Trophoblast cell (in vitro differentiated cells and primary cell): ENCODE measurements around the gene FREM3.

ENCODE experiments used
- DNase-seq, 2 donors: peaks; one replicate each; pipeline ENCODE4 v3.0.0-alpha.2; 2016
- H2AFZ ChIP-seq: 2 replicates; pipeline ENCODE4 v1.6.1; 2013; ENCODE audit warnings: low read length, moderate library complexity, mild to moderate bottlenecking; ENCODE audit not compliant: insufficient read depth, poor library complexity
- H2AK5ac ChIP-seq: 2 replicates; pipeline ENCODE4 v1.6.1; 2013; ENCODE audit warnings: mild to moderate bottlenecking, low read length
- H2BK120ac ChIP-seq: 2 replicates; pipeline ENCODE4 v1.6.1; 2013; ENCODE audit warnings: low read length, mild to moderate bottlenecking, moderate library complexity; ENCODE audit not compliant: insufficient read depth, poor library complexity
- H2BK12ac ChIP-seq: 2 replicates; pipeline ENCODE4 v1.6.1; 2013; ENCODE audit warnings: mild to moderate bottlenecking, low read length, moderate library complexity
- H2BK5ac ChIP-seq: 2 replicates; pipeline ENCODE4 v1.6.1; 2013; ENCODE audit warnings: low read length, low read depth, moderate library complexity, mild to moderate bottlenecking; ENCODE audit not compliant: poor library complexity
- H3K14ac ChIP-seq: 2 replicates; pipeline ENCODE4 v1.6.1; 2013; ENCODE audit warnings: mild to moderate bottlenecking, low read length
- H3K18ac ChIP-seq: 2 replicates; pipeline ENCODE4 v1.6.1; 2013; ENCODE audit warnings: mild to moderate bottlenecking, low read length
- H3K23ac ChIP-seq: 2 replicates; pipeline ENCODE4 v1.6.1; 2013; ENCODE audit warnings: low read length
- H3K27ac ChIP-seq: 2 replicates; pipeline ENCODE4 v1.5.1; 2013; ENCODE audit warnings: low read depth, mild to moderate bottlenecking, inconsistent platforms, low read length, moderate library complexity
- H3K27me3 ChIP-seq: 2 replicates; pipeline ENCODE4 v1.6.1; 2013; ENCODE audit warnings: inconsistent platforms, mild to moderate bottlenecking, low read length, moderate library complexity; ENCODE audit not compliant: insufficient read depth
- H3K36me3 ChIP-seq, 2 experiments: 1 replicate in 1 of 2; 2 replicates in 1 of 2; pipeline ENCODE4 v1.6.1; 2013; ENCODE audit warnings: low read length in 2 of 2, mild to moderate bottlenecking in 2 of 2, moderate library complexity in 1 of 2; ENCODE audit not compliant: insufficient read depth in 2 of 2, control insufficient read depth in 1 of 2
- H3K4ac ChIP-seq: 2 replicates; pipeline ENCODE4 v1.6.1; 2013; ENCODE audit warnings: low read depth, mild to moderate bottlenecking, low read length, moderate library complexity
- H3K4me1 ChIP-seq, 2 experiments: 1 replicate in 1 of 2; 2 replicates in 1 of 2; pipeline ENCODE4 v1.6.1; 2013; ENCODE audit warnings: low read length in 2 of 2, mild to moderate bottlenecking in 2 of 2, moderate library complexity in 1 of 2; ENCODE audit not compliant: insufficient read depth in 2 of 2, control insufficient read depth in 1 of 2
- H3K4me2 ChIP-seq: 2 replicates; pipeline ENCODE4 v1.6.1; 2013; ENCODE audit warnings: inconsistent platforms, mild to moderate bottlenecking, low read length, moderate library complexity
- H3K4me3 ChIP-seq: 2 replicates; pipeline ENCODE4 v1.5.1; 2013; ENCODE audit warnings: mild to moderate bottlenecking, low read depth, low read length, inconsistent platforms
- H3K79me1 ChIP-seq: one replicate; pipeline ENCODE4 v1.6.1; 2013; ENCODE audit warnings: low read length
- H3K79me2 ChIP-seq: 2 replicates; pipeline ENCODE4 v1.6.1; 2013; ENCODE audit warnings: low read length, mild to moderate bottlenecking; ENCODE audit not compliant: control insufficient read depth, insufficient read depth, poor library complexity
- H3K9ac ChIP-seq: 2 replicates; pipeline ENCODE4 v1.6.1; 2013; ENCODE audit warnings: mild to moderate bottlenecking, low read length
- H3K9me3 ChIP-seq: 2 replicates; pipeline ENCODE4 v1.6.1; 2013; ENCODE audit warnings: low read depth, mild to moderate bottlenecking, control low read depth, inconsistent platforms, low read length; ENCODE audit not compliant: insufficient read depth
- H4K12ac ChIP-seq: 2 replicates; pipeline ENCODE4 v1.6.1; 2013; ENCODE audit warnings: low read depth, mild to moderate bottlenecking, low read length, moderate library complexity
- H4K8ac ChIP-seq: 2 replicates; pipeline ENCODE4 v1.6.1; 2013; ENCODE audit warnings: low read depth, mild to moderate bottlenecking, low read length, moderate library complexity
- H4K91ac ChIP-seq: one replicate; pipeline ENCODE4 v1.6.1; 2013; ENCODE audit warnings: low read depth, mild to moderate bottlenecking, low read length, moderate library complexity
- WGBS: extraction: QIAGEN DNeasy Blood & Tissue Kit; methylation state at CpG from one replicate; pipeline ENCODE4 v1.1.7; 2013; ENCODE audit warnings: missing lambda C conversion rate; ENCODE audit not compliant: insufficient read length, insufficient coverage; ENCODE audit errors: extremely low coverage; 5-methylcytosine and 5-hydroxymethylcytosine counted together

The FREM3 gene

GRCh38 chr4:143654571-143654970 lies 45.9 kb downstream of the FREM3 start:
- Histone ChIP-seq H3K27ac (no peak overlapping the region), H3K79me2 (no peaks in the 10 kb centered on the region), H4K8ac (no peak overlapping the region), H3K36me3 (no peaks in the 10 kb centered on the region), H3K4ac (no peak overlapping the region), H3K4me1 (no peaks in the 10 kb centered on the region), H3K4me3 (no peak overlapping the region), H3K27me3 (no peaks in the 10 kb centered on the region), H3K79me1 (no peaks in the 10 kb centered on the region), H2BK5ac (no peak overlapping the region), H2BK120ac (no peak overlapping the region), H3K14ac (no peak overlapping the region), H3K9ac (no peak overlapping the region), H3K9me3 (no peaks in the 10 kb centered on the region), H3K4me2 (no peak overlapping the region), H4K12ac (no peak overlapping the region), H2BK12ac (no peak overlapping the region), H2AK5ac (no peak overlapping the region), H2AFZ (no peak overlapping the region), H3K18ac (no peak overlapping the region), H4K91ac (no peak overlapping the region), H3K23ac (no peak overlapping the region)
- no CpG with 5 or more reads among the region's 1 CpG for WGBS
- no peak for DNase-seq

DNA sequence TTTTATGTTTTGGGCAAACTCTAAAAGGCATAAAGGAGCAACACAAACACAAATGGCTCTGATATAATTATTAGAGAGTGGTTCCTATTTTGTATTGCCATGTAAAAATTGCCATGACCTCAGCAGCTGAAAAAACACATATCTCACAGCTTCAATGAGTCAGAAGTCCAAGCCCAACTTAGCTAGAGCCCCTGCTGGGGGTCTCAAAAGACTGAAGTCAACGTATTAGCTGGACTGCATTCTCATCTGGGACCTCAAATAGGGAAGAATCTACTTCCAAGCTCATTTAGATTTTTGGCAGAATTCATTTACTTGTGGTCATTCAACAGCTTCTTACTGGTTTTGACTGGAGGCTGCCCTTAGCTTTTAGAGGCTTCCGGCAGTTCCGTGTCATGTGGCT lies 47.4 kb downstream of the FREM3 start:
- no peak for DNase-seq
- Histone ChIP-seq H3K27me3 (no peaks in the 10 kb centered on the region), H3K79me1 (no peaks in the 10 kb centered on the region), H3K79me2 (no peaks in the 10 kb centered on the region), H3K14ac (no peak overlapping the region), H3K4me1 (no peaks in the 10 kb centered on the region), H3K4me3 (no peak overlapping the region), H3K36me3 (no peaks in the 10 kb centered on the region), H3K27ac (no peak overlapping the region), H3K4ac (no peak overlapping the region), H3K4me2 (no peak overlapping the region), H2AK5ac (no peak overlapping the region), H4K8ac (no peak overlapping the region), H2BK12ac (no peak overlapping the region), H2AFZ (no peak overlapping the region), H3K9me3 (peaks cover 1% of the 10 kb centered on the region), H2BK5ac (no peak overlapping the region), H2BK120ac (no peak overlapping the region), H4K91ac (no peak overlapping the region), H4K12ac (no peak overlapping the region), H3K18ac (no peak overlapping the region), H3K23ac (no peak overlapping the region), H3K9ac (no peak overlapping the region)
- no CpG with 5 or more reads among the region's 3 CpGs for WGBS

- Histone ChIP-seq H4K91ac (no peak overlapping the region), H2AK5ac (no peak overlapping the region), H4K8ac (no peak overlapping the region), H3K4me1 (no peaks in the 10 kb centered on the region), H2AFZ (no peak overlapping the region), H3K4ac (no peak overlapping the region), H3K4me2 (no peak overlapping the region), H3K14ac (no peak overlapping the region), H3K18ac (no peak overlapping the region), H3K27ac (no peak overlapping the region), H3K4me3 (no peak overlapping the region), H3K27me3 (no peaks in the 10 kb centered on the region), H3K79me2 (no peaks in the 10 kb centered on the region), H3K23ac (no peak overlapping the region), H3K79me1 (no peaks in the 10 kb centered on the region), H3K36me3 (no peaks in the 10 kb centered on the region), H2BK120ac (no peak overlapping the region), H4K12ac (no peak overlapping the region), H3K9ac (no peak overlapping the region), H2BK12ac (no peak overlapping the region), H2BK5ac (no peak overlapping the region), H3K9me3 (peaks cover 2% of the 10 kb centered on the region)
- no peak for DNase-seq
Observed at GRCh38 chr4:143643399-143643798, 57.1 kb downstream of the FREM3 start.

- Histone ChIP-seq H2AK5ac (no peak overlapping the region), H2BK12ac (no peak overlapping the region), H3K79me2 (no peaks in the 10 kb centered on the region), H3K9ac (no peak overlapping the region), H2BK120ac (no peak overlapping the region), H3K27me3 (no peaks in the 10 kb centered on the region), H3K23ac (no peak overlapping the region), H3K18ac (no peak overlapping the region), H2AFZ (no peak overlapping the region), H4K8ac (no peak overlapping the region), H3K4me2 (no peak overlapping the region), H3K79me1 (no peaks in the 10 kb centered on the region), H3K4ac (no peak overlapping the region), H3K14ac (no peak overlapping the region), H2BK5ac (no peak overlapping the region), H3K36me3 (no peaks in the 10 kb centered on the region), H4K91ac (no peak overlapping the region), H3K27ac (no peak overlapping the region), H4K12ac (no peak overlapping the region), H3K9me3 (no peaks in the 10 kb centered on the region), H3K4me3 (no peak overlapping the region), H3K4me1 (no peaks in the 10 kb centered on the region)
- no peak for DNase-seq
- no CpG with 5 or more reads among the region's 1 CpG for WGBS
Observed at GRCh38 chr4:143642611-143643010, 57.9 kb downstream of the FREM3 start.

DNA sequence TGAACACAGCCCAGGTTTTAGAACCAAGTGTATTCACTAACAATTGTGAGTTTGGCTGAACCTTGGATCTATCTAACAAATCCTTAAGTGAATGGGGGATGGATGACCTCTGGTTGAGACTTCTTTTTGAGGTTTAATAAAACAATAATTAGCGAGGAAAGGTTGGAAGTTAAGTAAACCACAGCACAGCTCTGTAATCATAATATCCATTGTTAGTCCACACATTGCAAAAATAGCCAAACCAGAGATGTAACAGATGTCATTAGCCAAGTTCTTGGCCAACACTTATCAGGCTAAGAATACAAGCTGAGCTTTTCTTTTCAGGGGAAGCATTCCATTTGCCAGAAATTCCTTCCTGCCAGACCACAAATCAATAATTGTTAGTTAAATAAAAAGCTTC lies 59.1 kb downstream of the FREM3 start:
- H3K79me2 ChIP-seq = no peaks in the 10 kb centered on the region
- H3K27ac ChIP-seq = no peak overlapping the region
- no peak overlapping the region for H3K4ac ChIP-seq
- H2AFZ ChIP-seq = no peak overlapping the region
- H3K23ac ChIP-seq = no peak overlapping the region
- no peaks in the 10 kb centered on the region for H3K79me1 ChIP-seq
- H3K4me1 ChIP-seq = no peaks in the 10 kb centered on the region
- H4K91ac ChIP-seq = no peak overlapping the region
- DNase-seq = no peak
- no peak overlapping the region for H3K18ac ChIP-seq
- no peak overlapping the region for H2AK5ac ChIP-seq
- no CpG with 5 or more reads among the region's 1 CpG for WGBS
- no peak overlapping the region for H2BK120ac ChIP-seq
- no peak overlapping the region for H3K4me2 ChIP-seq
- H3K27me3 ChIP-seq = no peaks in the 10 kb centered on the region
- H3K9me3 ChIP-seq = no peaks in the 10 kb centered on the region
- H3K4me3 ChIP-seq = no peak overlapping the region
- H3K9ac ChIP-seq = no peak overlapping the region
- H2BK5ac ChIP-seq = no peak overlapping the region
- no peak overlapping the region for H4K12ac ChIP-seq
- no peak overlapping the region for H2BK12ac ChIP-seq
- H4K8ac ChIP-seq = no peak overlapping the region
- H3K14ac ChIP-seq = no peak overlapping the region
- no peaks in the 10 kb centered on the region for H3K36me3 ChIP-seq
